ENCODE measurements around the gene DMP1.

DMP1 gene, protein sequence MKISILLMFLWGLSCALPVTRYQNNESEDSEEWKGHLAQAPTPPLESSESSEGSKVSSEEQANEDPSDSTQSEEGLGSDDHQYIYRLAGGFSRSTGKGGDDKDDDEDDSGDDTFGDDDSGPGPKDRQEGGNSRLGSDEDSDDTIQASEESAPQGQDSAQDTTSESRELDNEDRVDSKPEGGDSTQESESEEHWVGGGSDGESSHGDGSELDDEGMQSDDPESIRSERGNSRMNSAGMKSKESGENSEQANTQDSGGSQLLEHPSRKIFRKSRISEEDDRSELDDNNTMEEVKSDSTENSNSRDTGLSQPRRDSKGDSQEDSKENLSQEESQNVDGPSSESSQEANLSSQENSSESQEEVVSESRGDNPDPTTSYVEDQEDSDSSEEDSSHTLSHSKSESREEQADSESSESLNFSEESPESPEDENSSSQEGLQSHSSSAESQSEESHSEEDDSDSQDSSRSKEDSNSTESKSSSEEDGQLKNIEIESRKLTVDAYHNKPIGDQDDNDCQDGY

DNA sequence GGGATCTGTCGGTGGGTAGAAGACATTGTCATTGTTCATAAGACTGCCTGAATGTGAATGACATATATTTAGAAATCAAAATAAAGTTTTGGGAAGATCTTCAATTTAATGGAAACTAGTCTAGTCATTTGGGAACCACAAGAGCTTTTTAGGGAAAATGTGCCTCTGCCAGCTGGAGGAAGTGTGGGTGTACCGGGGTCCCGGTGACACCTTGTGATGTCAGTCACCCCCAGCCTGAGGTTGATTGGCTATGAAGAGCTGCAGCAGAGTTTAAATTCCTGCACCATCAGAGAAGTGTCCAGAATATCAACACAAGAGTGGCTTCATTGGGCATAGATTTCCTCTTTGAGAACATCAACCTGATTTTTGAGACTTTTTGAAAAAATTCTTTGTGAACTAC, at the start of gene DMP1:
TSS of gene DMP1 (plus strand) at position 301 of the 400 bp plus-strand sequence. CDS start 6,213 bp downstream, outside the sequence.
- in situ Hi-C loops (cut with MboI; ENCODE audit: low sequenced_read_pairs, unreplicated experiment): no loop called here
- no peak for TF ChIP-seq CTCF (IDR thresholded peaks at IDR 0.05; ENCODE audit: borderline replicate concordance, control extremely low read depth, extremely low read depth, insufficient read depth, missing control alignments)

GRCh38 chr4:87601361-87601760, 48.7 kb upstream of the DMP1 start:
- in situ Hi-C loops (cut with MboI; ENCODE audit: low sequenced_read_pairs, unreplicated experiment): no loop called here
- no peak for DNase-seq (ENCODE audit: low spot score)
- no peak for TF ChIP-seq CTCF (IDR thresholded peaks at IDR 0.05; ENCODE audit: borderline replicate concordance, control extremely low read depth, extremely low read depth, insufficient read depth, missing control alignments)

More for the DNA sequence above, at the start of gene DMP1:
- DNase-seq (ENCODE audit: low spot score): no peak

GRCh38 chr4:87608229-87608628, 41.9 kb upstream of the DMP1 start, which contains the start of gene DSPP:
Gene DSPP (plus strand): TSS chr4:87608529. CDS start chr4:87610909, 2,380 bp downstream.
- no peak for DNase-seq (ENCODE audit: low spot score)
- in situ Hi-C loops (cut with MboI; ENCODE audit: low sequenced_read_pairs, unreplicated experiment): no loop called here
- no peak for TF ChIP-seq CTCF (IDR thresholded peaks at IDR 0.05; ENCODE audit: borderline replicate concordance, control extremely low read depth, extremely low read depth, insufficient read depth, missing control alignments)

DNA sequence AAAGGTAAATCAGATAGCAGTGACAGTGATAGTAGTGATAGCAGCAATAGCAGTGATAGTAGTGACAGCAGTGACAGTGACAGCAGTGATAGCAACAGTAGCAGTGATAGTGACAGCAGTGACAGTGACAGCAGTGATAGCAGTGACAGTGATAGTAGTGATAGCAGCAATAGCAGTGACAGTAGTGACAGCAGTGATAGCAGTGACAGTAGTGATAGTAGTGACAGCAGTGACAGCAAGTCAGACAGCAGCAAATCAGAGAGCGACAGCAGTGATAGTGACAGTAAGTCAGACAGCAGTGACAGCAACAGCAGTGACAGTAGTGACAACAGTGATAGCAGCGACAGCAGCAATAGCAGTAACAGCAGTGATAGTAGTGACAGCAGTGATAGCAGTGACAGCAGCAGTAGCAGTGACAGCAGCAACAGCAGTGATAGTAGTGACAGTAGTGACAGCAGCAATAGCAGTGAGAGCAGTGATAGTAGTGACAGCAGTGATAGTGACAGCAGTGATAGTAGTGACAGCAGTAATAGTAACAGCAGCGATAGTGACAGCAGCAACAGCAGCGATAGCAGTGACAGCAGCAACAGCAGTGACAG, 35.7 kb upstream of the DMP1 start:
- in situ Hi-C loops (cut with MboI; ENCODE audit: low sequenced_read_pairs, unreplicated experiment): no loop called here
- TF ChIP-seq CTCF (IDR thresholded peaks at IDR 0.05; ENCODE audit: borderline replicate concordance, control extremely low read depth, extremely low read depth, insufficient read depth, missing control alignments): no peak
- DNase-seq (ENCODE audit: low spot score): no peak

- no peak for TF ChIP-seq CTCF (IDR thresholded peaks at IDR 0.05; ENCODE audit: borderline replicate concordance, control extremely low read depth, extremely low read depth, insufficient read depth, missing control alignments)
- in situ Hi-C loops (cut with MboI; ENCODE audit: low sequenced_read_pairs, unreplicated experiment): no loop called here
- DNase-seq (ENCODE audit: low spot score): no peak
Measured at GRCh38 chr4:87616268-87616667, 33.8 kb upstream of the DMP1 start.

DNA sequence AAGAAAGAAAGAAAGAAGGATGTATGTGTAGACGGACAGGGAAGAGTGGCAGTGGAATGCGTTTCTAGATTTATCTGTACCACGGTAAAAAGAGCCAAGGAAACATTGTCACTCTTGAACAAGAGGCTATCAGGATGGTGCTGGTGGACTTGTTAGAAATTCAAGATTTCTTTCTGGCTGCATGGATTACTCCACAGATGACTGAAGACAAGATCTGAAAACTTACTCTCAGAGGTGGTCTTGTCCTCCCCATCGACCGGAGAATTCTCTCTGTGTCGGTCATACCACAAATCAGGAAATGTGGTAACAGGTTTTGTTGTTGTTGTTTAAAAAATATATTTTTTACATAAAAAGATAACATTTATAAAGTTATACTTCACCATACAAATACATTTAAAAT, 30.0 kb upstream of the DMP1 start:
- in situ Hi-C loops (cut with MboI; ENCODE audit: low sequenced_read_pairs, unreplicated experiment): no loop called here
- DNase-seq (ENCODE audit: low spot score): no peak
- TF ChIP-seq CTCF (IDR thresholded peaks at IDR 0.05; ENCODE audit: borderline replicate concordance, control extremely low read depth, extremely low read depth, insufficient read depth, missing control alignments): no peak

Measured in GM13976 (cell line).